Stomach (tissue), 9 donors: ENCODE data around the gene CAPN10. TPM values are rescaled to one million over a fixed set of nuclear protein-coding genes. Genes with fewer than 3 reads are reported as not detected.
A peak's percentile ranks its signal among the peaks of the same experiment; 100 is the strongest.

Experiments
- DNase-seq, 2 donors: peaks; one replicate each; pipeline versions ENCODE4 v3.0.0 to v3.0.0-alpha.2; 2013 to 2019
- H3K27ac ChIP-seq, 5 donors: fragments of 200-600 bp in 4 of 5; sonication (generic) in 4 of 5; one replicate each; pipeline ENCODE4 v1.5.1; 2013 to 2019; ENCODE audit warnings: mild to moderate bottlenecking in 1 of 5, moderate library complexity in 1 of 5
- H3K27me3 ChIP-seq, 3 donors: fragments of 200-600 bp; sonication (generic); one replicate each; pipeline ENCODE4 v1.5.1; 2017 to 2019; ENCODE audit warnings: mixed run types in 1 of 3
- H3K36me3 ChIP-seq, 4 donors: fragments of 200-600 bp; sonication (generic); 1 replicate in 3 of 4; 2 replicates in 1 of 4; pipeline ENCODE4 v1.5.1; 2016 to 2019
- H3K4me1 ChIP-seq, 4 donors: fragments of 200-600 bp; sonication (generic); one replicate each; pipeline ENCODE4 v1.5.1; 2016 to 2019
- H3K4me3 ChIP-seq, 4 donors: fragments of 200-600 bp; sonication (generic) in 3 of 4; one replicate each; pipeline ENCODE4 v1.5.1; 2016 to 2019; ENCODE audit warnings: mild to moderate bottlenecking in 1 of 4
- H3K9me3 ChIP-seq, 4 donors: fragments of 200-600 bp; sonication (generic); one replicate each; pipeline ENCODE4 v1.5.1; 2016 to 2019
- CTCF ChIP-seq, 7 experiments: fragments of 450-650 bp in 4 of 7; fragments of 200-600 bp in 3 of 7; sonication (generic) in 3 of 7; IDR thresholded peaks; one replicate each; pipeline ENCODE4 v1.5.1; 2016 to 2019; ENCODE audit warnings: antibody characterized with exemption in 7 of 7, control low read depth in 2 of 7, mild to moderate bottlenecking in 1 of 7
- EP300 ChIP-seq: sonication (generic); formaldehyde crosslinking; IDR thresholded peaks from one replicate; pipeline ENCODE4 v1.6.1; 2017; ENCODE audit warnings: antibody characterized with exemption
- POLR2A ChIP-seq, 4 donors: fragments of 450-650 bp; IDR thresholded peaks; one replicate each; pipeline ENCODE4 v1.6.1; 2016; ENCODE audit warnings: antibody characterized with exemption in 4 of 4, control low read depth in 2 of 4, mild to moderate bottlenecking in 1 of 4, moderate library complexity in 1 of 4
- POLR2AphosphoS5 ChIP-seq, 3 donors: sonication (generic); formaldehyde crosslinking; IDR thresholded peaks; one replicate each; pipeline ENCODE4 v1.6.1; 2016; ENCODE audit warnings: antibody characterized with exemption in 3 of 3
- WGBS, 5 donors: extraction: QIAGEN DNeasy Blood & Tissue Kit in 3 of 5; methylation state at CpG; one replicate each; pipeline versions ENCODE4 v1.1.5 to v1.1.7; 2013 to 2018; 5-methylcytosine and 5-hydroxymethylcytosine counted together
- intact Hi-C: fragments of 100-400 bp; cut with DNase I; formaldehyde crosslinking; loops from one replicate; pipeline ENCODE4 v1.15.1; 2023; ENCODE audit warnings: low total_unique reads
- polyA plus RNA-seq, 3 donors: library from polyadenylated mRNA; stranded (reverse); fragments of 200-250 nt; gene quantifications; one replicate each; pipeline ENCODE4 v1.2.3, GENCODE V29; 2013
- total RNA-seq, 5 donors: library from RNA; depleted of rRNA; stranded (reverse); fragments of >200 nt; gene quantifications; one replicate each; pipeline versions ENCODE4 v1.1.0 to v1.2.3, GENCODE V29; 2014 to 2016
- donor health status: healthy with polysubstance abuse.
- donor health status: Bipolar disorder and iron deficiency.
- donor health status: healthy.

The CAPN10 gene
- total and polyA plus RNA-seq, 8 donors, result 17.7 to 197 (median 36.6) TPM

DNA sequence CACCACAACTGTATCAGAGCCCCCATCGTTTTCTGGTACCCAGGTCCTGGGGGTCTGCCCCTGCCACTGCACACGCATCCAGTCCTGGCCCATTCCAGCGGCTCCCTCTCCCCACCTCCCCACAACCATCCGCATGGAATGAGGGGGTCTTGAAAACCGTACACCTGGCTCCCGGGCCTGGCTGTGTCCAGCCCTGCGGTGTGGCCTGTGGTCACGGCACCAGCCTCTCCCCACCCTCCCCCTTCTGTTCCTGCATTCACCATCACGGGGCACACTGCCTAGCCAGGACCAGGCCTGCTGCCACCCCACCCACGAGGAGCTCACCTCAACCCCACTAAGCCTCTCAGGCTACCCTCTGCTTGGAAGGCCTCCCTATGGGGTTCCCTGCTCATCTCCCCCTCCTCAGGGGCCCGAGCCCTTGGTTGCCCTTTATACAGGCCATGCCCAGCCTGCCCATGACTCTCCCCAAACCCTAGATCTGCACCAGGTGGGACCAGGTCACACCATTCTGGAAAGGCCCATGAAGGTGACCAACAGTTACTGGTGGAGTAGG, 50.1 kb downstream of the CAPN10 start:
- Histone ChIP-seq H3K9me3 (peaks cover 0 to 14% (median 8%) of the 10 kb centered on the region in 4 donors), H3K36me3 (no peaks in the 10 kb centered on the region), H3K27ac (no peak overlapping the region), H3K27me3 (peaks cover 0 to 4% (median 0%) of the 10 kb centered on the region in 3 donors), H3K4me1 (no peaks in the 10 kb centered on the region), H3K4me3 (no peak overlapping the region)
- 63 to 81% (median 79%) methylated on average over 7 to 11 of the region's 11 CpGs for WGBS, 5 donors
- intact Hi-C loops, result no loop called here
- peak in 1 of 2 donors; percentile 0 for DNase-seq
- no peak for TF ChIP-seq POLR2A (IDR thresholded peaks at IDR 0.05)
- no peak for TF ChIP-seq CTCF (IDR thresholded peaks at IDR 0.05)
- TF ChIP-seq POLR2AphosphoS5 (IDR thresholded peaks at IDR 0.05), result no peak
- TF ChIP-seq EP300, result no peak

- H3K9me3 ChIP-seq, result peaks cover 0 to 14% (median 8%) of the 10 kb centered on the region in 4 donors
- no peak overlapping the region for H3K4me3 ChIP-seq
- no peak for TF ChIP-seq POLR2AphosphoS5 (IDR thresholded peaks at IDR 0.05)
- no peak for TF ChIP-seq CTCF (IDR thresholded peaks at IDR 0.05)
- no peak for TF ChIP-seq POLR2A (IDR thresholded peaks at IDR 0.05)
- DNase-seq, result peak; percentile 0 to 13
- no peaks in the 10 kb centered on the region for H3K4me1 ChIP-seq
- peaks cover 0 to 11% (median 0%) of the 10 kb centered on the region in 3 donors for H3K27me3 ChIP-seq
- intact Hi-C loops, result no loop called here
- 80 to 86% (median 82%) methylated on average over 15 to 17 of the region's 17 CpGs for WGBS, 5 donors
- no peak overlapping the region for H3K27ac ChIP-seq
- no peaks in the 10 kb centered on the region for H3K36me3 ChIP-seq
Measured at GRCh38 chr2:240637116-240637900, 50.8 kb downstream of the CAPN10 start.

- peaks cover 0 to 17% (median 0%) of the 10 kb centered on the region in 3 donors for H3K27me3 ChIP-seq
- 70 to 86% (median 84%) methylated on average over 7 to 8 of the region's 8 CpGs for WGBS, 5 donors
- H3K4me3 ChIP-seq, result no peak overlapping the region
- H3K27ac ChIP-seq, result peak overlapping the region in 2 of 5 donors; percentile 36 to 40
- no peaks in the 10 kb centered on the region for H3K4me1 ChIP-seq
- TF ChIP-seq CTCF (IDR thresholded peaks at IDR 0.05) (no peak), EP300 (no peak), POLR2A (IDR thresholded peaks at IDR 0.05) (no peak), POLR2AphosphoS5 (IDR thresholded peaks at IDR 0.05) (no peak)
- peak; percentile 0 to 11 for DNase-seq
- H3K36me3 ChIP-seq, result no peaks in the 10 kb centered on the region
- intact Hi-C loops, result no loop called here
- peaks cover 0 to 14% (median 8%) of the 10 kb centered on the region in 4 donors for H3K9me3 ChIP-seq
Measured at GRCh38 chr2:240637901-240638345, 51.4 kb downstream of the CAPN10 start.

DNA sequence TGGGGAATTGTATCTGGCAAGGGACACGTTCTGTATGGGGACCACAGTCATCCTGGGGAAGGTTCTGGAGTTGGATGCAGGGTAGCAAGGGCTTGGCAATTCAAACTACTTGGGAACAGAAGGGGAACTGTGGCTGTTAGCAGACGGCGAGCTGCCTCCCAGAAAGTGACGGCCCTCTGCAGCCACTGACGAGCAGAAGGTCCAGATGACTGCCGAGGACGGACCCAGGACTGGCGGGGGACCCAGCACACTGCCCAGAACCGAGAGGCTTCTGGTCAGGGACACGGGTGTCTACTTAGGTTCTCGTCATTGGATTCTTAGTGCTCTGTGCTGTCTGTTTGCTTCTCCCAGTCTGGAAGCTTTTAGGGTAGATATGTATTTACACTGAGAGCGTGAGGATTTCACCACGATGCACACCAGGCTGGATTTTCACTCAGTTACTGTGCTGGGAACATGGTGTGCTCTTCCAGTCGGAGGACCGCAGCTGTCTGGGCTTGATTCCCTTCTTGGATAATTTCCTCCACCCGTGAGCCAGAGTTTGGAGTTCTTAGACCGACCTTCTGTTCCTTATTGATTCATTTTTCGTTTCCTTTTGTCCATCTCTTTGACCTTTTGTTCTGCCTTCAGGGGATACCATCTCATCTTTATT, 52.1 kb downstream of the CAPN10 start:
- intact Hi-C loops, result no loop called here
- WGBS, 5 donors, result 54 to 63% (median 58%) methylated on average over 18 of the region's 18 CpGs
- H3K27ac ChIP-seq, result peak overlapping the region in 2 of 5 donors; percentile 36 to 40
- peaks cover 0 to 24% (median 0%) of the 10 kb centered on the region in 3 donors for H3K27me3 ChIP-seq
- H3K9me3 ChIP-seq, result peaks cover 0 to 8% (median 5%) of the 10 kb centered on the region in 4 donors
- no peaks in the 10 kb centered on the region for H3K36me3 ChIP-seq
- no peak overlapping the region for H3K4me3 ChIP-seq
- no peaks in the 10 kb centered on the region for H3K4me1 ChIP-seq
- TF ChIP-seq CTCF (IDR thresholded peaks at IDR 0.05) (no peak), POLR2AphosphoS5 (IDR thresholded peaks at IDR 0.05) (no peak), EP300 (no peak), POLR2A (IDR thresholded peaks at IDR 0.05) (no peak)
- peak; percentile 14 to 23 for DNase-seq
